Lung (tissue), 12 donors: Measurements from ENCODE around the gene ASPSCR1. TPM values are rescaled to one million over a fixed set of nuclear protein-coding genes. Genes with fewer than 3 reads are reported as not detected.

Experiments
- ATAC-seq: fragments of 200-7000 bp; cut with Tn5 transposase; one replicate; pipeline ENCODE4 v1.9.1; 2020; ENCODE audit warnings: moderate number of reproducible peaks; ENCODE audit not compliant: insufficient read depth, low FRiP score
- DNase-seq, 3 donors: peaks; one replicate each; pipeline ENCODE4 v3.0.0-alpha.2; 2013 to 2017
- H3K27ac ChIP-seq, 2 donors: one replicate each; pipeline ENCODE4 v1.5.1; 2013; ENCODE audit warnings: mild to moderate bottlenecking in 2 of 2, moderate library complexity in 2 of 2, control low read depth in 1 of 2, inconsistent platforms in 1 of 2, low read depth in 1 of 2, low read length in 1 of 2
- H3K27me3 ChIP-seq, 3 donors: one replicate each; pipeline ENCODE4 v1.5.1; 2013; ENCODE audit warnings: low read length in 2 of 3; ENCODE audit not compliant: control insufficient read depth in 3 of 3, insufficient read depth in 3 of 3
- H3K36me3 ChIP-seq, 4 donors: one replicate each; pipeline ENCODE4 v1.5.1; 2013; ENCODE audit warnings: low read length in 4 of 4, mild to moderate bottlenecking in 1 of 4, moderate library complexity in 1 of 4; ENCODE audit not compliant: control insufficient read depth in 4 of 4, insufficient read depth in 4 of 4
- H3K4me1 ChIP-seq, 5 donors: one replicate each; pipeline ENCODE4 v1.5.1; 2013; ENCODE audit warnings: low read length in 5 of 5, mild to moderate bottlenecking in 2 of 5, moderate library complexity in 1 of 5; ENCODE audit not compliant: control insufficient read depth in 5 of 5, insufficient read depth in 5 of 5
- H3K4me3 ChIP-seq: one replicate; pipeline ENCODE4 v1.5.1; 2013; ENCODE audit warnings: mild to moderate bottlenecking, control low read depth, moderate library complexity
- H3K9ac ChIP-seq, 2 donors: one replicate each; pipeline ENCODE4 v1.5.1; 2013; ENCODE audit warnings: low read length in 2 of 2, control low read depth in 1 of 2; ENCODE audit not compliant: insufficient read depth in 1 of 2
- H3K9me3 ChIP-seq, 4 donors: one replicate each; pipeline ENCODE4 v1.5.1; 2013; ENCODE audit warnings: low read length in 3 of 4, mild to moderate bottlenecking in 1 of 4, moderate library complexity in 1 of 4; ENCODE audit not compliant: control insufficient read depth in 4 of 4, insufficient read depth in 3 of 4
- CTCF ChIP-seq: IDR thresholded peaks from 2 replicates; pipeline ENCODE4 v1.5.1; 2012; ENCODE audit warnings: mild to moderate bottlenecking; ENCODE audit errors: control extremely low read depth, extremely low read depth
- WGBS, 2 donors: extraction: QIAGEN DNeasy Blood & Tissue Kit; methylation state at CpG; one replicate each; pipeline ENCODE4 v1.1.7; 2013; 5-methylcytosine and 5-hydroxymethylcytosine counted together
- polyA plus RNA-seq, 2 donors: library from polyadenylated mRNA; stranded (reverse); fragments of 200-250 nt; gene quantifications; one replicate each; pipeline ENCODE4 v1.2.1, GENCODE V29; 2013
- total RNA-seq, 2 donors: library from RNA; depleted of rRNA in 1 of 2; stranded (reverse); fragments of >200 nt in 1 of 2; gene quantifications; one replicate each; pipeline ENCODE4 v1.2.1, GENCODE V29; 2014 to 2021
- donor health status: control.
- donor health status: control.
- donor health status: Bipolar disorder and iron deficiency.
- donor health status: healthy.
- donor health status: DM: yes; HTN: yes; CAD: no.

The ASPSCR1 gene
- total and polyA plus RNA-seq, 4 donors, result 22.9 to 68.6 (median 42.4) TPM

GRCh38 chr17:81966343-81967243 lies 10.8 kb upstream of the ASPSCR1 start:
- WGBS, 2 donors, result 17 to 42% methylated on average over 40 to 41 of the region's 41 CpGs
- TF ChIP-seq CTCF, result no peak
- no peaks in the 10 kb centered on the region for H3K36me3 ChIP-seq
- peak overlapping the region in 1 of 2 donors; percentile 35 for H3K27ac ChIP-seq
- H3K9ac ChIP-seq, result no peak overlapping the region
- no peak overlapping the region for H3K4me3 ChIP-seq
- peak; percentile 12 for ATAC-seq
- H3K27me3 ChIP-seq, result peaks cover 0 to 20% (median 0%) of the 10 kb centered on the region in 3 donors
- H3K4me1 ChIP-seq, result peaks cover 0 to 29% (median 14%) of the 10 kb centered on the region in 5 donors
- DNase-seq, result peak; percentile 94 to 95 (median 94)
- no peaks in the 10 kb centered on the region for H3K9me3 ChIP-seq

GRCh38 chr17:81967244-81967532 lies 10.2 kb upstream of the ASPSCR1 start:
- Histone ChIP-seq H3K9ac (no peak overlapping the region), H3K36me3 (no peaks in the 10 kb centered on the region), H3K27me3 (peaks cover 0 to 20% (median 0%) of the 10 kb centered on the region in 3 donors), H3K4me3 (no peak overlapping the region), H3K27ac (peak overlapping the region in 1 of 2 donors; percentile 35), H3K4me1 (peaks cover 0 to 26% (median 14%) of the 10 kb centered on the region in 5 donors), H3K9me3 (no peaks in the 10 kb centered on the region)
- ATAC-seq (no peak), DNase-seq (no peak)
- TF ChIP-seq CTCF, result no peak
- 17 to 35% methylated on average over 5 of the region's 5 CpGs for WGBS, 2 donors

GRCh38 chr17:81967533-81968395 lies 9.7 kb upstream of the ASPSCR1 start:
- Histone ChIP-seq H3K9me3 (no peaks in the 10 kb centered on the region), H3K27me3 (peaks cover 0 to 16% (median 0%) of the 10 kb centered on the region in 3 donors), H3K9ac (no peak overlapping the region), H3K4me3 (no peak overlapping the region), H3K4me1 (peaks cover 0 to 26% (median 14%) of the 10 kb centered on the region in 5 donors), H3K27ac (peak overlapping the region in 1 of 2 donors; percentile 35), H3K36me3 (no peaks in the 10 kb centered on the region)
- peak; percentile 85 to 93 (median 91) for DNase-seq
- WGBS, 2 donors, result 10 to 12% methylated on average over 34 to 36 of the region's 36 CpGs
- TF ChIP-seq CTCF, result no peak
- peak; percentile 42 for ATAC-seq
